Skeletal muscle satellite cell (primary cell): ENCODE results near the gene S100A16.

Experiments used
- H3K27me3 ChIP-seq: 2 replicates; pipeline ENCODE4 v1.7.0; 2013; ENCODE audit warnings: low read length; ENCODE audit not compliant: control insufficient read depth, insufficient read depth
- H3K36me3 ChIP-seq: 2 replicates; pipeline ENCODE4 v1.7.0; 2013; ENCODE audit warnings: mild to moderate bottlenecking, control low read depth, low read length; ENCODE audit not compliant: insufficient read depth
- H3K4me1 ChIP-seq: 2 replicates; pipeline ENCODE4 v1.7.0; 2013; ENCODE audit warnings: low read length; ENCODE audit not compliant: control insufficient read depth, insufficient read depth
- H3K4me2 ChIP-seq: 2 replicates; pipeline ENCODE4 v1.7.0; 2013; ENCODE audit warnings: mild to moderate bottlenecking, low read length
- H3K4me3 ChIP-seq: 2 replicates; pipeline ENCODE4 v1.7.0; 2013; ENCODE audit warnings: low read length
- H3K9ac ChIP-seq: 2 replicates; pipeline ENCODE4 v1.7.0; 2013; ENCODE audit warnings: mild to moderate bottlenecking, low read depth, low read length, moderate library complexity
- H3K9me3 ChIP-seq: replicated peaks from 2 replicates; pipeline ENCODE4 v1.7.0; 2013; ENCODE audit warnings: mild to moderate bottlenecking, control low read depth, low read length

S100A16 gene

DNA sequence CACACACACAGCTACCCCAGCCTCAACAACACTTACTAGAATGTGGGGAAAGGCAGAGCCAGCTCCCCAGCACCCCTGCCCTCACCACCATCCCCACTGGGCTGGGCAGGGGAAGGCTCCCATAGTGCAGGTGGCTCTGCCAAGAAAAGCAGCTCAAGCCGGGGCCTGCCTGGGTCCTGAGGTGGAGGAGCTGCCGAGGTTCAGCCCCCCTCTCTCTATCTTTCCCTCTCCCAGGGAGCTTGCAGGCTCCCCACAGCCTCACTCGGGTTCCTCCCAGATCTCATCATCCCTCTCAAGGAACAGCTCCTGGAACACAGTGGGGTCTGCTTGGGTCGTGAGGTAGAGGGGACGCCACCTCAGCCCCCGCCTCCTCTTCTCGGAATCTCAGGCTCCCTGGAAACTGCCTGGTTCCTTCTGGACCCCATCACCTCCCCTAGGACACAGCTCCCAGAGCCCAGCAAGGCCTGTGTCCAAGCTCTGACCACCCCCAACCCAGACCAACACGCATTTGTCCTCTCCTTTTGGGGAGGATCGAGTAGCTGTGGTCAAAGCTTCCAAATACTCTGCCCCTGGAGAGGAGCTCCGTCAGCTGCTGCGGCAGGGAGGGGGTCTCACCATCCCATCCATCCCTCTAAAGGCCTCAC is 704 bp downstream of the S100A16 start:
- peaks cover 48% of the 10 kb centered on the region for H3K4me1 ChIP-seq
- H3K27me3 ChIP-seq, result no peaks in the 10 kb centered on the region
- peak overlapping the region; percentile 92 for H3K4me3 ChIP-seq
- H3K9ac ChIP-seq, result peak overlapping the region; percentile 89
- peaks cover 21% of the 10 kb centered on the region for H3K36me3 ChIP-seq
- peak overlapping the region; percentile 94 for H3K4me2 ChIP-seq
- no peaks in the 10 kb centered on the region for H3K9me3 ChIP-seq

DNA sequence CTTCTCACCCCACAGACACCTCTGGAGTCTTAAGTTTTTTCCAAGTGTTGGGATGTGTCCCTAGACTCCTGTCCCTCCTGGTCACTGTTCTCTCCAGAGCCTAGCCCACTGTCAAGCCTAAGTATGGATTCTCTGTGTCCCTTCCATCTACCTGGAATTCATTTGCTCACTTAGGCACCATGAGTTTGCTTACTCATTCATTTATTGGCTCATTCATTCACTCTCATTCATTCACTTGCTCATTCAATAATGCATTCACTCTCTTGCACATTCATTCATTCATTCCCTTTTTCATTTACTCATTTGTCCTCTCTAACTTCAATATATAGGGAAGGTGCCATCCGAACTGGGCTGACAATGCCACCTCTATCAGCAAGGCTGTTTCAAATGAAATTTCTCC is 1.6 kb downstream of the S100A16 start:
- H3K9ac ChIP-seq, result peak overlapping the region; percentile 89
- no peaks in the 10 kb centered on the region for H3K9me3 ChIP-seq
- H3K4me3 ChIP-seq, result peak overlapping the region; percentile 92
- H3K4me1 ChIP-seq, result peaks cover 43% of the 10 kb centered on the region
- peak overlapping the region; percentile 94 for H3K4me2 ChIP-seq
- H3K36me3 ChIP-seq, result peaks cover 30% of the 10 kb centered on the region
- H3K27me3 ChIP-seq, result no peaks in the 10 kb centered on the region

DNA sequence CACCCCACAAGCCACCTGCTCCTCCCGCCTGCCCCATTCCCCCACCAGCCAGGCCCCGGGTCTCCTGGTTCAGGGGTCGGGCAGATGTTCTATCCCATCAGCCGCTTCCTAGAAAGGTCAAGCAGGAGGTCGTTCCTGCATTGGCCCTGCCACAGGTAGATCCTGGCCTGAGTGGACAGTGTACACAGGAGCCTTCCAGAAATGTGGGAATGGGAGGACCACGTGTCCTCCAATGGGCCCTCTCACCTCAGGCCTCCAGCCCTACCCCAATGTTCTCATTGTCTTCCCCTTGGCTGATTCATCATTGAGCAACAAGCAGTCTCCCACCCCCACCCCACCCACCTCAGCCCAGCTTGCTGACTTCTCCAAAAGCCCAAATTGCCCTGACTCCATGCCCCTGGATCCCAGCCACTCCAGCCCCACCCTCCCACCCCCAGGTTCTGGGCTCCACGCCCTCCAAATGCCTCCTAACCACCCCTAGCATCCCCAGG is 2.1 kb downstream of the S100A16 start:
- peak overlapping the region; percentile 94 for H3K4me2 ChIP-seq
- peaks cover 42% of the 10 kb centered on the region for H3K4me1 ChIP-seq
- H3K4me3 ChIP-seq, result peak overlapping the region; percentile 92
- peak overlapping the region; percentile 90 for H3K9ac ChIP-seq
- peaks cover 35% of the 10 kb centered on the region for H3K36me3 ChIP-seq
- H3K9me3 ChIP-seq, result no peaks in the 10 kb centered on the region
- no peaks in the 10 kb centered on the region for H3K27me3 ChIP-seq

- peaks cover 42% of the 10 kb centered on the region for H3K4me1 ChIP-seq
- peaks cover 38% of the 10 kb centered on the region for H3K36me3 ChIP-seq
- peak overlapping the region; percentile 94 for H3K4me2 ChIP-seq
- peak overlapping the region; percentile 92 for H3K4me3 ChIP-seq
- no peaks in the 10 kb centered on the region for H3K27me3 ChIP-seq
- H3K9me3 ChIP-seq, result no peaks in the 10 kb centered on the region
- H3K9ac ChIP-seq, result peak overlapping the region; percentile 90
These were observed 2.6 kb downstream of the S100A16 start for GRCh38 chr1:153610334-153610733.

DNA sequence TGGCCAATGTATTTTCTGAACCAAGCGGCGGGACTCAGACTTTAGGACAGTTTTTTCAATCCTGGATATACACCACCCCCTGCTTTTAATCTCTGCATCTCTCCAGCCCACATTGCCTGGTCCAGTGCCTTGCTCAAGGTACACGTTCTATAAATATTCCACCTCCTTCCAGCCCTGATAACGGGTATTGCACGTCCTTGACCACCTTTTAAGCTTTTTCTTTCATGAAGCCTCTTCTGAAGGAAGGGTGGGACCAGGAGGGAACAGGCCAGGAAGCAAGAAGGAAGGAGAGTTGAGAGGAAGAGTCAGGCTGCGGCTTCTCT is 3.4 kb downstream of the S100A16 start:
- H3K4me1 ChIP-seq, result peaks cover 42% of the 10 kb centered on the region
- H3K27me3 ChIP-seq, result no peaks in the 10 kb centered on the region
- peak overlapping the region; percentile 92 for H3K4me3 ChIP-seq
- no peaks in the 10 kb centered on the region for H3K9me3 ChIP-seq
- peak overlapping the region; percentile 90 for H3K9ac ChIP-seq
- peak overlapping the region; percentile 94 for H3K4me2 ChIP-seq
- peaks cover 46% of the 10 kb centered on the region for H3K36me3 ChIP-seq

DNA sequence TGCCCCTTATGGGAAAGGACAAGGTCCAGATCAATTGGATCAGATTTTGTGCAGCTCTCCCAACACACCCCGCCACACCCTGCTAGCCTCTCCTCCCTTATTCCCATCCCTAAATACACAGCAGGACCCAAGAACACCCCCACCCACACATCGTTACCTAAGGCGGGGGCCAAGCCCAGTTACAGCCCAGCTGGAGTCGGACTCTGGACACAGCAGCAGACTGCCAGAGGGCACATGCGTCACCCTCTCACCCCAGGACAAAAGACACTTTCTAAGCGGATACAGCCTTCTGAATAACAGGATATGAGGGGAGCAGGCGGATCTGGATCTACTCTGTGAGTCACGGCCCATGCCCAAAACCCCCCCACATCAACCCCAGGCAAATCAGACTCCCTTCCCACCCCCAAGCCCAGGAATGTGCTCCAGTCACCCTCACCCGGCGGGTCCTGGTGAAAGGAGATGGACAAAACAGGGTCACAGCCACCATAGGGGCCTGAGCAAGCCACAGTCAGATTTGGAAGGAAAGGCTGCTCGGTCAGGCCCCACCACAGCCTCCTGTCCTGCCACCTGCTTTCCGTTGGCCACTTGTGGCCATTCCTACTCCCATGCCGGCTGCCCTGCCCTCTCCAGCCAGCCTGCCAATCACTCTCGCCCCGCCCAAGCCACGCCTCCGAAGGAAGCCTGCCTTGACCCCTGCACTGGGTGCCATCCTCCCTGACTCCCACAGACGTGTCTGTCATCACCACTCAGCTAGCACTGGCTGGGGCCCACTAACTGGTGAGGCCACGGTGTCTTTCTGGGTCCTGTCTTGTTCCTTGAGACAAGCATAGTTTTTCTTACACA is 4.0 kb downstream of the S100A16 start:
- peak overlapping the region; percentile 92 for H3K4me3 ChIP-seq
- H3K9me3 ChIP-seq, result no peaks in the 10 kb centered on the region
- peaks cover 46% of the 10 kb centered on the region for H3K36me3 ChIP-seq
- H3K4me1 ChIP-seq, result peaks cover 42% of the 10 kb centered on the region
- H3K4me2 ChIP-seq, result peak overlapping the region; percentile 94
- H3K9ac ChIP-seq, result peak overlapping the region; percentile 90
- H3K27me3 ChIP-seq, result no peaks in the 10 kb centered on the region

DNA sequence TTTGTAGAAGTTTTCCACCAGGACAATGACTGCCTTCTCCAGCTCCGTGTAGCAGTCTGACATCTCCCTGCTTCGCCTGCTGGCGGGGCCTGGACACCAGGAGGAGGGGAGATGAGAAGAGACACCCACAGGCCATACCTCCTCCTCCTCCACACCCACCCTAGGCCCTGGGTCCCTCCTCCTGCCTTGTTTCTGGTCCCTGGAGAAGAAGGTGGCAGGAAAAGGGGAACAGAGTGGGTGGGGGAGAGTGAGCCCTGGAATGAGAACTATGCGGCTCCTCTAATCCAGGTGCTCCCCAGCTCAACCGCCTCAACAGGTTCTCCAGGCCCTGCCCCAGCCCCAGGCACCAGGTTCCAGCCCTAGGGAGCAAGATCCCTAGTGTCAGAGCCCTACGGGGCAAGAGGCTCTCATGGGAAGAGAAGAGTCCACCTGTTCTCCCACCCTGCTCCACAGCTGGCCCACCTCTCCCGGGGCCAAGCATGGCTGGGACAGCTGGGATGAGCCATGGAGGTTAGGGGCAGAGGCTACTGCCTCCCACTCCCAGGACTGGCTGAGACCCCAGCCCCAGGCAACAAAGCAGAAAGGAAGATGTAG is 4.8 kb downstream of the S100A16 start:
- peaks cover 38% of the 10 kb centered on the region for H3K4me1 ChIP-seq
- peak overlapping the region; percentile 94 for H3K4me2 ChIP-seq
- no peaks in the 10 kb centered on the region for H3K9me3 ChIP-seq
- peaks cover 46% of the 10 kb centered on the region for H3K36me3 ChIP-seq
- H3K9ac ChIP-seq, result peak overlapping the region; percentile 90
- peak overlapping the region; percentile 92 for H3K4me3 ChIP-seq
- H3K27me3 ChIP-seq, result no peaks in the 10 kb centered on the region

GRCh38 chr1:153607381-153607780 is 5.6 kb downstream of the S100A16 start:
- Histone ChIP-seq H3K4me1 (peaks cover 36% of the 10 kb centered on the region), H3K36me3 (peaks cover 46% of the 10 kb centered on the region)

GRCh38 chr1:153606194-153606593 is 6.7 kb downstream of the S100A16 start:
- Histone ChIP-seq H3K9ac (no peak overlapping the region), H3K9me3 (no peaks in the 10 kb centered on the region), H3K27me3 (no peaks in the 10 kb centered on the region), H3K4me2 (no peak overlapping the region), H3K4me1 (peaks cover 36% of the 10 kb centered on the region), H3K36me3 (peaks cover 43% of the 10 kb centered on the region), H3K4me3 (no peak overlapping the region)

More at GRCh38 chr1:153607381-153607780, 5.6 kb downstream of the S100A16 start:
- Histone ChIP-seq H3K4me2 (peak overlapping the region; percentile 94), H3K4me3 (peak overlapping the region; percentile 92), H3K9ac (peak overlapping the region; percentile 90), H3K27me3 (no peaks in the 10 kb centered on the region), H3K9me3 (no peaks in the 10 kb centered on the region)

DNA sequence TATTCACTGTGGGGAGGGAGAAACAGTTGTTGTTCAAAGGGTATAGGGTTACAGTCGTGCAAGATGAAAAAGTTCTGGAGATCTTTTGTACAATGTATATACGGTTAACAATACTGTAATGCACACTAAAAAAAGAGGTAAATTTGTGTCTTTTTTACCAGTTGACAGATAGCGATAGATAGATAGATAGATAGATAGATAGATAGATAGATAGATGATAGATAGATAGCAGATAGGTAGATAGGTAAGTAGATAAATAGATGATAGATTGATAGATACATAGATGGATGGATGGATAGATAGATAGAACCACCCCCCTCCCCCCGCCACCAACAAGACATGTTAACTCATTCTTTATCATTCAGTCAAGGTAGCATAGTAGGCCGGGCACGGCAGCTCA is 10.2 kb downstream of the S100A16 start:
- no peak overlapping the region for H3K4me3 ChIP-seq

GRCh38 chr1:153599847-153600246 is 13.1 kb downstream of the S100A16 start:
- no peaks in the 10 kb centered on the region for H3K9me3 ChIP-seq
- H3K27me3 ChIP-seq, result no peaks in the 10 kb centered on the region
- peak overlapping the region; percentile 29 for H3K9ac ChIP-seq
- H3K36me3 ChIP-seq, result peaks cover 9% of the 10 kb centered on the region
- H3K4me2 ChIP-seq, result no peak overlapping the region
- peaks cover 29% of the 10 kb centered on the region for H3K4me1 ChIP-seq
- no peak overlapping the region for H3K4me3 ChIP-seq

More for the DNA sequence above, 10.2 kb downstream of the S100A16 start:
- Histone ChIP-seq H3K4me1 (peaks cover 26% of the 10 kb centered on the region), H3K4me2 (no peak overlapping the region), H3K36me3 (peaks cover 36% of the 10 kb centered on the region), H3K27me3 (no peaks in the 10 kb centered on the region), H3K9me3 (no peaks in the 10 kb centered on the region), H3K9ac (no peak overlapping the region)
